Ovary (tissue), 3 donors: Measurements from ENCODE around the gene NUAK1.

Experiments used
- CTCF ChIP-seq, 3 donors: fragments of 450-650 bp in 2 of 3; fragments of 200-600 bp in 1 of 3; IDR thresholded peaks; one replicate each; pipeline versions ENCODE4 v1.5.1 to v1.8.0; 2016 to 2022; ENCODE audit warnings: antibody characterized with exemption in 3 of 3, mild to moderate bottlenecking in 1 of 3
- POLR2A ChIP-seq: fragments of 450-650 bp; IDR thresholded peaks from one replicate; pipeline ENCODE4 v1.6.1; 2017; ENCODE audit warnings: antibody characterized with exemption, mild to moderate bottlenecking, moderate library complexity
- donor health status: DM: no; HTN: no; CAD: no.

- TF ChIP-seq CTCF (IDR thresholded peaks at IDR 0.05), result no peak
- no peak for TF ChIP-seq POLR2A
These were observed 47.9 kb downstream of the NUAK1 start for GRCh38 chr12:106090591-106091445.
